GM18517 (cell line): Measurements from ENCODE around the gene PERCC1.
"Not testable (repeated sequence)": the region's sequence is repeated elsewhere in the genome, so short reads cannot be mapped to it uniquely, and the experiment has no call there.

Source experiments
- ATAC-seq: cut with Tn5 transposase; IDR thresholded peaks from one replicate; pipeline ENCODE4 v1.9.1; 2021; ENCODE audit warnings: mild to moderate bottlenecking, moderate library complexity; ENCODE audit not compliant: unreplicated experiment

Gene PERCC1

DNA sequence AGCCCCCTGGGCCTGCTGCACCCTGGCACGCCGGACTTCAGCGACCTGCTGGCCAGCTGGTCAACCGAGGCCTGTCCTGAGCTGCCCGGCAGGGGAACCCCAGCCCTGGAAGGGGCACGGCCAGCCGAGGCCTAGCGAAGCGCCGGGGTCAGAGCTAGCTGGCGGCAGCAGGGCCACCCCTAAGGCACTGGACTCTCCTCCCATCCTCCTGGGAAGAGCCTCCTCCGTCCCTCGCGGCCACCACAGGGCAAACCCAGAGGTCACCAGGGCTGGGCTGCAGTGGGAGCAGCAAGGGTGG lies 2.3 kb downstream of the PERCC1 start:
- ATAC-seq = no peak

DNA sequence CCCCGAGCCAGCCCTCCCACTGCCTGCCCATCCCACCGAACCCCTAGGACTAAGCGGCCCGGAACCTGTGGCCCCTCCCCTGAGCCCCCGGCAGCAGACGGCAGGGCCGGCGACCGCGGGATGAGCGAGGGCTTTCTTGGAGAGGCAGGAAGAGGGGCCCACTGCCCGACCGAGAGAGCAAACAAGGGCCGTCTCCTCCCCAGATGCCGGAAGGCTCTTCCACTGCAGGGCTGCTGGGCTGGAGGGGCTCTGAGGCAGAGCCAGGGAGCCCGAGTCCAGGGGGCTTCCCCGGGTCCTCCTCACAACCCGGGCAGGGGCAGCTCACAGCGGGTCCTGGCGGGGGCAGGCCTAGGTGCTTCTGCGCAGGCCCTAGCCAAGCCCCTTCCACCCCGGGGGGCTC lies 2.9 kb downstream of the PERCC1 start:
- no peak for ATAC-seq

DNA sequence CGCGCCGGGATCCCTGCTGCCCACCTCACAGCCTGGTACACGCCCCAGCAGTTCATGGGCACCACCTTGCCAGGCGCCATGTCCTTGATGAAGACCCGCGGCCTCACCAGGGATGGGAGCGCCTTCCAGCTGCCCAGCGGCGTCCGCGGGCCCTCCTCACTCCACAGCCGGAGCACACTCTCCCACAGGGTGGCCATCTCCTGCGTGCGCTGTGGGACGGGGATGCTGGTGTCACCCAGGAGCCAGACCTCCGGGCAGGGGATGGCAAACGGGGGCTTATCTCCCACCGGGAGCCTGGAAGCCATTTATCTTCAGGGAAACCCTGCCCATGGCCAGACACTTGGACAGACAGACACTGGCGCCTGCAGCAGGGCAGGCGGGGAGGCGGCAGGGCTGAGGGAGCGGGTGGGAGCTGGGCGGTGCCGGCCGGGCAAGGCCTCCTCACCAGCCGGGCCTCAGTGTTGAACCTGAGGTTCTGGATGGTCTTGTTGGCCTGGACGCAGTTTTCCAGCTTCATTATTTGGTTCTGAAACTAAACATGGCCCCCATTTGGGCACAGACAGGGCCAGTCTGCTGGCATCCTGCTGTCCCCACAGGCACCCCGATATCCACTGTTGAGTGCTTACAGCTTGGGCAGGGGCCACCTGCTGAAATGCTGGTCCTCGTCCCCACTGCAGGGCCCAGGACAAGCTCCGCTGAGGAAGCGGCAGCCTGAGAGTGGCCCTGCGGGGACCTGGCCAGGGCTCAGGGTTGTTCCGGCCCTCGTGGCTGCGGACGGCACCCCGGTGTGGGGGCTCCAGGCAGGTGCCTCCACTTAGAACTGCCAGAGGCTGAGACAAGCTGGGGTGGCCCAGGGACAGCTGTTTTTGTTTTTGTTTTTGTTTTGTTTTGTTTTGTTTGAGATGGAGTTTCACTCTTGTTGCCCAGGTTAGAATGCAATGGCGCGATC lies 4.0 kb downstream of the PERCC1 start:
- no peak for ATAC-seq

DNA sequence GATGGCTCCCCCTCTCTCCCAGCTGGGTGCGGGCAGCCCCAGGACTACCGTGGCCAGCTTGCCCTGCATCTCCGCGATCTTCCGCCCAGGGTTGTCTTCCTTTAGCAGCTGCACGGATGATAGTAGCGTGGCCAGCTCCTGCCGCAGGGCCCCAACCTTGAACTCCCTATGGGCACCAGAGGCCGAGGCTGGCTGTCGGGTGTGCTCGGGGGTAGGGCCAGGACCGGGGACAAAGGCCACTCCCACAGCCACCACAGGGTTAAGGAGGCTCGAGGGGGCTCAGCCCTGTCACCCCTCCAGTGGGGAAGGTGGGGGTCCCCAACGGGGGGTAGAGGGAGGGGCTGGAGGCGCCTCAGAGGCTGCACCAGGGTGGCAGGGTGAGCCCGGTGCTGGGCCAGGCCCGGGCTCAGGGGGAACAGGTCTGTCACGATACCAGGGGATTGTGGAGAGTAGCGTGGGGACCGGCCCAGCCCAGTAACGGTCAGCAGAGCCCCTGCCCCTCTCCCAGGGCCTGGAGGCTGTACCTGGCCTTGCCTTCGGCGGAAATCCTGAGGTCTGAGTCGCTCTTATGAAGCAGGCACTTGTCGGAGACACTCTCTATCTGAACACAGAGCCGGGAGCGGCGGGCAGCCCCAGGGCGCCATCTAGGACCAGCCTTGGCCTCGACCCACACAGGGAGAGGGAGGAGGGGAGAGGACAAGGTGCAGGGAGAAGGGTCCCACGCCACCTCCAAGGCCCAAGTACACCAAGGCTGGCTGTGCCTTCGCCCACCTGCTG lies 5.2 kb downstream of the PERCC1 start:
- ATAC-seq = no peak

DNA sequence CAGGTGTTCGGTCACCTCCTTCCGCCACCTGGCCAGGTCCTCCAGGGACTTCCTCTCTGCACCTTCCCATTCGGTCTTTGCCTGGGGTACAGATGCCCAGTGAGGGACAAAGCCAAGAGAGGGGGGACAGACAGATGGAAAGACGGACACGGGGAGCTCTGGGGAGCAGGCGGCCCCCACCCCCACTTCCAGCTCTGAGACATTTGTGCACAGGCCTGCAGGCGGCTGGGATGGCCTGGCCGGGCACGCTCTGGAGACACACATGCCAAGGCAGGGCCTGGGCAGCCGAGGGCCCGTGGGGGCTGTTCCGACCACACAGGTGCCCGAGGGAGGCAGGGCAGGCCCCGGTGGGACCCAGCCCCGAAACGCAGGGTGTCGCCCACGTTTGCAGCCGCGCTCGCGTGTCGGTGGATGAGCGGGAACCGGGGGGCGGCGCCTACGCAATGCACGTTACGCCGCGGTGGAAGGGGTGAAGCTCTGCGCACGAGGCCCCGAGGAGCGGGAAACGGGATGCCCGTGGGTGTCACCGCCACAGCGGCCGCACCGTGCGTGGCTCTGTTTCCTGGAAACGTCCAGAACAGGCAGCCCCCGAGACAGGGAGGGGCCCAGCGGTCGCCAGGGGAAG lies 6.0 kb downstream of the PERCC1 start:
- ATAC-seq = no peak

DNA sequence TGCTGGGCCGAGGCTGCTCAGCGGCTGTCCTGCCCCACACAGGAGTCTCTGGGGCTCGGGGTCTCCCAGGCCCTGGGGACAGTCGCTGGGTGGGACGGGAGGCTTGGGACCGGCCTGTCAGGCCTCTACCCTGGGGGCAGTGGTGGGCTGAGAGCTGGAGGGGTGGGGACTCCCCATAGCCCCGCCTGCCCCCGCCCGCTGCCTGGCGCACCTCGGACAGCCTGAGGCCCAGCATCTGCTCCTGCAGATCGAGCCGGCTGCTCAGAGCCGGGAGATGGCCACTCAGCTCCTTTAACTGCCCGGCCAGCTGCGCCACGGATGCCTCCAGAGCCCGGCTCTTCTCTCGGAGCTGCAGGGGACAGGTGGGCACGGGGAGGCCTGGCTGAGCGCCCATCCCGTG lies 6.7 kb downstream of the PERCC1 start:
- no peak for ATAC-seq

DNA sequence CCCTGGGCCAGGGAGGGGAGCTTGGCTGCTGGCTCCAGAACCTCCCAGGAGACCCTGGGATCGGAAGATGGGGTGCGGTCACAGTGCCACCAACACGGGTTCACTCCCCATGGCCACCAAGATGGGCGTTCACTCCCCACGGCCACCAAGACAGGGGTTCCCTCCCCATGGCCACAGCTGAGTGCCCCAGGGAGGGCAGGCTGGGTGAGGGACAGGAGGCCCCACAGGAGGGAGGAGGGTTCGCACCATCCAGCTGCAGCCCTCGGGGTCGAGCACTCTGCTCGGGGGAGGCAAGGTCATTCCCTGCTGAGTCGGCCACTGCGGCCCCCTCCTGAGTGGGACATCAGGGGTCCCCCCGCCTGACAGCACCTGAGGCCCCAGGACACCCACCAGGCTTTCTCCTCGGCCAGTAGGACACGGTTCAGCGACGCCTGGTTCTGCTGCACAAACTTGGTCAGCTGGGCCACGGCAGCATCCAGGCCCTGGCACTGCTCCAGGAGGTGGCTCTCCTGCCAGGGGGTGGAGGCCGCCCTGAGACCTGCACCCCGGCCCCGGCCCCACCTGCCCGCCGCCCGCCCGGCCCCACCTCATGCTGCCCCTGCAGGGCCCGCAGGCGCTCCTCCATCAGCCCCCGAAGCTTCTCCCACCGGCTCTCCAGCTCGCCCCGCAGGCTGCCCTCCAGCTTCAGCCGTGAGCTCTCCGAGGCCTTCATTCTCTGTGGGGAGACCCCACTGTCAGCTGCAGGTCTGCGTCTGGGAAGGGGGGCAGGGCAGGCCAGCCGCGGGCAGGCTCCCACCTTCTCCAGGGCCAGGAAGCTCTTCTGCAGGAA lies 7.6 kb downstream of the PERCC1 start:
- ATAC-seq = no peak

DNA sequence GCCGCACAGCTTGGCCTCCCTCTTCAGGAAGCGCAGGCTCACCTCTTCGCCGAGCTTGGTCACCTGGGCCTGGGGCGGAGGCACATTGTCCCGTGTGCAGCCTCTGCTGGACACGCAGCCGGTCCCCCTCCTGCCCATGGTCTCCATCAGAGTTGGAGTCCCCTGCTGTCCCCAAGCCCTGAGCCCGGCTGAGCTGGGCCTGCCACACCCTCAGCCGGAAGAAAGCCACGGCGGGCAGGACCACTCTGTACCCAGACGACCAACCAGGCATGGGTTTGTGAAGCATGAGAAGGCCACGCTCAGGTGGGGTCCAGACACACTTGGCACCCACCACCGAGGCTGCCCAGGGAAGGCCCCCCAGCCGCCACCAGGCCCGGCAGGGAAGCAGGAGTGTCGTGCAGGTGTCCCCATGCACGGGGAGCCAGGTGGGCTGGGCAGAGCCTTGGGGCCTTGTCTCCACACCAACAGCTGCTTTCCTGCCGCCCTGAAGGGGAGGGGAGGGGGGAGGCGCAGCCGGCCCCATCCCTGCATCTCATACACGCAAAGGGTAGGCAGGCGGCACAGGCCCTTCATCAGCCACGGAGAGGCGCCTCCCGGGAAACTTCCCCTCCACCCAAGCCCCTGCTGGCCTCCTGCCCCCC lies 8.3 kb downstream of the PERCC1 start:
- no peak for ATAC-seq

DNA sequence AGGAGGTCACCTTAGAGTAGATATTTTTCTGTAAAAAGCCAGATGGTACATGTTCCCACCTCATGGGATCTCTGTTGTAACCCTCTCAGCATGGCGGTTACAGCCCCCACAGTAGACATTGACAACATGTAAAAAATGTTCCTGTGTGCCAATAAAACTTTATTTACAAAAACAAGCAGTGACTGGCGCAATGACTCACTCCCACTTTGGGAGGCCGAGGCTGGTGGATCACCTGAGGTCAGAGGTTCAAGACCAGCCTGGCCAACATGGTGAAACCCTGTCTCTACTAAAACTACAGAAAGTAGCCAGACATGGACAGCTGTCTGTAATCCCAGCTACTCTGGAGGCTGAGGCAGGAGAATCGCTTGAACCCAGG lies 8.8 kb downstream of the PERCC1 start:
- ATAC-seq = not testable (repeated sequence)

DNA sequence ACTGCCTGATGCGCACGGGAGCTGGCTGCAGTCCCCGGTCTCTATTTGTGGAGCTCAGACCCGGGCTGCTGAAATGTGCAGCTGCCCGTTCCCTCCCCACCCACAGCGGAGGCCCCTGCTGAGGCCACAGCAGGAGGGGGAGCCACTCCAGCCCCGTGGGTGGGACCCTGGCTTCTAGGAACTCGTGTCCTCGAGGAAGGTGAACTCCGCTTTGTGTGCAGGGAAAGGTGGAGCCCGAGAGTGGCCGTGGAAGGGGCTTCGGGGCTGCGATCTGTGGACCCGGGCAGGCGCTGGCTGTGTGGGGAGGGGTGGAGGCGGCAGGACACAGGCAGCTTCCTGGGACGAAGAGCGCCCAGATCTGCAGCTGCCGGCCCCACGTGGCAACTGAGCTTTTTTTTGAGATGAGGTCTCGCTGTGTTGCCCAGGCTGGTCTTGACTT lies 10.5 kb downstream of the PERCC1 start:
- ATAC-seq = no peak

DNA sequence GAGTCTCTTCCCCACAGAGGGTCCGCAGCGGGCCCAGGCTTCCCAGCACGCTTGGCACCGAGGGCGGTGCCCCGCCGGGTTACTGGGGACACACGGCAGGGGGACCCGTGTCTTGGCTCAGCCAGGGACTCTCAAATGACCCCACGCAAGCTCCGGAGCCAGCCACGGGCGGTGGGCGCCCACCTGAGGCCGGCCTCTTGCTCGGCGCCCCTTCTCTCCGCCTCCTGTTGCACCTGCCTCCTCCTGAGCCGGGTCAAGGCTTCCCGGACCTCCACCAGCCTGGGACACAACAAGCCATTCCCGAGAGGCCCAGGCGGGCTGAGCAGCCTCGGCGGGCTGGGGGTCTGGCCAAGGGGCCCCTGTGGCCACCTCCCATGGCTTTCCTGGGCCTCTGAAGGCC lies 11.8 kb downstream of the PERCC1 start:
- ATAC-seq = no peak

DNA sequence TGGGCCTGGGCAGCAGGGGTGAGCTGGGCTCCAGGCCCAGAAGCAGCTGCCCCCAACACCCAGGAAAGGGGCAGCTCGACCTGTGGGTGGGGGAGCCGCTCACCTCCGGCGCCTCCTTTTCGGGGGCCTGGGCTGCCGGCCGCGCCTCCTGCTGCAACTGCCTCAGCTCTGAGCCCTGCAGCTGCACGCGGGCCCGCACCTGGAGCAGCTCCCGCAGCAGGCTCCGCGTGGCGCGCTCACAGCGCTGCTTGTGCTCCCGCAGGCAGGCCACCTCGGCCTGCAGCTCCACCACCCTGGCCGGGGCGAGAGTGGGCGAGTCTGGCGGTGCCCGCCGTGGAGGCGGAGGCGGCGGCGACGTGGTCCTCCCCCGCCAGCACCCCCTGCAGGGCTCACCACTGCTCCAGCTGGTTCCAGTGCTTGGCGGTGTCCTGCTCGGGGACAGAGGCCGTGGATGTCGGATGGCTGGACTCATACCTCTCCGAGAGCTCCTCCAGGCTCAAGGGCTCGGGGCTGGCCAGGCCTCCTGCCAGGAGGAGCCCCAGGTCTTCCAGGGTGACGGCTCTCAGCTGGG lies 12.6 kb downstream of the PERCC1 start:
- ATAC-seq = no peak

DNA sequence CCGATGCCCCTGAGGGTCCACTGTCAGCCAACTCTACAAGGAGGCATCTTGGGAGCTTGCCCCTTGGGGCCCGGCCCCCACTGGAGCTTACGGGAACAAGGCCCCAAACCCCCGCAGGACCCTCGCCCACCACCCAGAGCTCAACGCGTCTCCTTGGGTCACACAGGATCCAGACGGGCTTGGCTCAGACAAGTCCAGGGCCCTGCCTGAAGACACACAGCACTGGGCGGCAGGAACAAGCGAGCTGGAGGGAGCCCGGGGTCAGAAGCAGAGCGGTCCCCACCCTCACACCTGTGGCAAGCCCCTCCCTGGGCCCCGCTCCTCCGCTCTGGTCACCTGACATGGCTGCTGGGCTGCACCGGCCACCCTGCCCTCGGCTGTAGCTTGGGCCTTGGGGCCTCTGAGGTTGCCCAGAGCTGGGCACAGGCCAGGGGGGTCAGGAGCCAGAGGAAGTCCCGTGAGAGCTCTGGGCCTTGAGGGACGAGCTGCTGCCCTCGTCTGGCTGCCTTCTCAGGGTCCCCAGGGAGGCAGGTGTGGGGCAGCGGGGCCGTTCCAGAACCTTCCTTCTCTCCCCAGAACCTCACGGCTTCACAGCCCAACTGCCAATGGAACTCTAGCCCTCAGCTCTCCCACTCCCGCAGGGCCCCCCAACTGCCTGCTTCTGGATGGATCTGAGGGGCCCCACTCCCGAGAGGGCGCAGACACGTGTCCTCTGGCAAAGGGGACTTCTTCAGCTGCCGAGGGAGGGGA lies 13.3 kb downstream of the PERCC1 start, which contains the start of gene CCDC154:
TSS of gene CCDC154 (minus strand) at position 577 of the 750 bp plus-strand sequence. CDS start at position 343, 234 bp downstream.
- no peak for ATAC-seq

DNA sequence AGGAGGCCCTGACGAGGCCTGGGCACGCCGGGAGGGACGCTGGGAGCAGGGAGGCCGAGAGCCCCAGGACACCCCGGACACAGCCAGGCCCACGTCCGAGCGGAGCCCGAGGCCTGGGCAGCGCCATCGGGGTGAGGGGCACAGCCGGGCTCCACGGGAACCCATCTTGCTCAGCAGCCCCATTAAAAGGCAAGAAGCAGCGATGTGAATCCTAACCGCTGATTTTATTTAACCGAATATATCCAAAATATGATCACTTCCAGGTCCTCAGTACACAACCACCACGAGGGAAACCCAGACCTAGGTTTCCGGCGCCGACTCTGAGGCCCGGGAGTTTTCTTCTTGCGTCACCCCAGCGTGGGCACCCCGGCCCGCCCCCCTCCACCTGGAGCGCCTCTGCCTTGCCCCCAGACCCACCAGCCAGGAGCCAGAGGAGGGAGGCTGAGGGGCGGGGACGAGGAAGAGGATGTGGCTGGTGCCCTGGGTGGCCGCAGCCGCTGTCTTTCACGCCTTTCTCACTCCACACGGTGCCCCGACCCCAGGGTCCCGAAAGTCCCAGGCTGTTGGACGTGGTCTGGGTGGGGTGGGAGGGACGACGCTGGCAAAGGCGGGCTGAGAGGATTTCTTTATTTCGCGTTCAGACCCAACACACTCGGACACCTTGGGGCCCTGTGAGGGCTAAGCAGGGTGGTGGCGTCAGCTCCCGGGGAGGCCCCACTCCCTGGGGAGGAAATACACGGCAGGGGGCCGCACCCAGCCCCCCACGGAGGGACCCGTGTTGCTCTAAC lies 14.0 kb downstream of the PERCC1 start:
- ATAC-seq = no peak

DNA sequence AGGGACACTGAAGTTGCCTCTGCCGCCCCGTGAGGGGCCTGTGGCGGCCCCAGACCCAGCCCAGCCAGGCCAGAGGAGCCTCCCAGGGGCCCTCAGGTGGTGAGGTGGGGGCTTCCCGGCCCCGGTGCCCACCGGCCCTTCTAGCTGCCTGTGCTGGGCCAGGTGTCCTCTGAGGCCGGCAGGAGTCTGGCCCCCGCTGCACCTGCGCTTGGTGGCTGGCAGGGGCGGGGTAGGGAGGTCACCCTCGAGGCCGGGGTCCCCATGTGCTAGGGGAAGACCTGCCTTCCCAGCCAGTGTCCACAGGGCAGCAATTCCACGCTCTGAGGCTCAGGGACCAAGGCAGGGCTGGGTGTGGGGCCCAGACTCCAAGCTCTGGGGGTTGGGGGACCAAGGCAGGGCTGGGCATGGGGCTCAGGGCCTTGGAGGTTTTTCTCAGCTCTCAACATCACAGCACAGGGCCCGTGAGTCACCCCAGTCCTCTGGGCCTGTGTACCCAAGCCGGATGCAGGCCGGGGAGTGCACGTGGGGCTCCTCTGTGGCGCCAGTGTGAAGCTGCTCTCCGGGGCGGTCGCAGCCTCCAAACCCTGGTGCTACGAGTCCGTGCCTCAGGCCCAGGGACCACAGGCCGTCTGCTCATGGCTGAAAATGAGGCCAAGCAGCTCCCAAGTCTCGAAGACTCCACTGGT lies 14.8 kb downstream of the PERCC1 start:
- no peak for ATAC-seq

DNA sequence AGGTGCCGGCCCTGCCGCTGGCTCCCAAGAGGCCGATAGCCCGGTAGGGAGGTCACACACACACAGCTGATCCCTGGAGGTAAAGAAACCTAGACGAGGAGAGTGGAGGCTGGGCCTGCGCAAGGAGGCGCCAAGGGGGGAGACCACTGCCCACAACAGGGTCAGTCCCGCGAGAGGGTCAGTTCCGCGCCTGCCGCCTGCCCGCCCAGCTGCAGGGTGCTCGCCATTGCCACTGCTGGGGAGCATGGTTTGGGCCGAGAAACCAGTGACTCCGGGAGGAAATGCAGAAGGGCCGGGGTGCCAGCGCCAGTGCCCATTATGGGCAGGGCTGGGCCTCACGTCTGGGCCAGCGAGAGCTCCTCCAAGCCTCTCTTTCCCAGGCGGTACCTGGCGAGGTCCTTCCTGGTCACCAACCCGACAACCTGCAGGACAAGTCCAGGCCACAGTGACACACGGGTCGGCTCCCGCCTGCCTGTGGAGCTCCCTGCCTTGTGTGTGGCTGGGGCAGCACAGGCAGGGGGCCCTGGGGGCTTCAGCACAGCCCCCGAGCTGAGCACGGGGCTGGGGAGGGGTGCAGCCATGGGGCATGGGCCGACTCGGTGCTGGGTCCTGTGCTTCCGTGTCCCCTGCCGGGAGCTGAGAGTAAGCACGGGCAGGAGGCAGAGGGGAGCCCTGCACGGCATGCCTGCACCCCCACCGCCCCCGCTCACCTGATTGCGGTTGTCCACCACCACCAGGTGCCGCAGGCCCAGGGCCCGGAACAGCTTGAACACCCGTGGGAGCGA lies 15.6 kb downstream of the PERCC1 start:
- ATAC-seq = no peak

DNA sequence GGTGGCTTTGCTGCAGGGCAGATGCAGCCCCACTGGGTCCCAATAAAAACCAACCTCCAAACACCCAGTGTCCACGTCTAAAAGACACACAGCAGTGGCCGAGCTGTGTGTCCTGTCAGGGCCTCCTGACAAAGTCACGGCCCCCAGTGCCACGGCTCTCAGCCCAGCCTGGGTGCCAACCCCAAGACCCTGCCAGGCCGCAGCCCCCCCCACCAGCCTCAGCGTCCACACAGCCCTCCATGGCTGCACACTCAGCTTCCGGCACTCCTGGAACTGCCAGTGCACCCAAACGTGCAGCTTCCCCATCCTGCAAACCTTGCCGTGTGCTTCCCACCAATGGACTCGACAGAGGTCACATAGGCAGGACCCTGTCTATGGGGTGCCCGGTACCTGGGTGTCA lies 17.1 kb downstream of the PERCC1 start:
- ATAC-seq = no peak
